ENCODE data around the gene PUM1. TPM values are rescaled to one million over a fixed set of nuclear protein-coding genes. Genes with fewer than 3 reads are reported as not detected.

The PUM1 gene
- total RNA-seq, 1 donor from 2014 or later, result 105 TPM

GRCh38 chr1:30998887-30999286, 66.6 kb downstream of the PUM1 start:
- Mint-ChIP-seq H3K4me1 (ENCODE audit: low read depth) (peaks cover 15% of the 10 kb centered on the region), H3K27ac (ENCODE audit: unreplicated experiment) (no peak overlapping the region)

GRCh38 chr1:30998171-30998570, 67.3 kb downstream of the PUM1 start:
- H3K4me1 Mint-ChIP-seq (ENCODE audit: low read depth), result peaks cover 15% of the 10 kb centered on the region
- DNase-seq (ENCODE audit: low spot score), result no peak
- H3K27me3 Mint-ChIP-seq (ENCODE audit: low read depth), result no peaks in the 10 kb centered on the region
- no peak overlapping the region for H3K4me3 Mint-ChIP-seq (ENCODE audit: unreplicated experiment)
- peaks cover 5% of the 10 kb centered on the region for H3K36me3 Mint-ChIP-seq (ENCODE audit: low read depth)
- no peak for TF ChIP-seq CTCF (IDR thresholded peaks at IDR 0.05)
- H3K27ac Mint-ChIP-seq (ENCODE audit: unreplicated experiment), result no peak overlapping the region
- H3K9me3 Mint-ChIP-seq (ENCODE audit: low read depth), result no peaks in the 10 kb centered on the region

More at GRCh38 chr1:30998887-30999286, 66.6 kb downstream of the PUM1 start:
- H3K4me3 Mint-ChIP-seq (ENCODE audit: unreplicated experiment), result no peak overlapping the region
- TF ChIP-seq CTCF (IDR thresholded peaks at IDR 0.05), result no peak
- no peak for DNase-seq (ENCODE audit: low spot score)
- H3K36me3 Mint-ChIP-seq (ENCODE audit: low read depth), result peaks cover 10% of the 10 kb centered on the region
- no peaks in the 10 kb centered on the region for H3K9me3 Mint-ChIP-seq (ENCODE audit: low read depth)
- no peaks in the 10 kb centered on the region for H3K27me3 Mint-ChIP-seq (ENCODE audit: low read depth)

GRCh38 chr1:30997463-30998057, 68.0 kb downstream of the PUM1 start:
- Mint-ChIP-seq H3K27me3 (ENCODE audit: low read depth) (no peaks in the 10 kb centered on the region), H3K36me3 (ENCODE audit: low read depth) (peaks cover 4% of the 10 kb centered on the region), H3K27ac (ENCODE audit: unreplicated experiment) (no peak overlapping the region), H3K9me3 (ENCODE audit: low read depth) (no peaks in the 10 kb centered on the region), H3K4me3 (ENCODE audit: unreplicated experiment) (no peak overlapping the region), H3K4me1 (ENCODE audit: low read depth) (peaks cover 19% of the 10 kb centered on the region)
- DNase-seq (ENCODE audit: low spot score), result no peak
- no peak for TF ChIP-seq CTCF (IDR thresholded peaks at IDR 0.05)

GRCh38 chr1:30995990-30996612, 69.4 kb downstream of the PUM1 start:
- Mint-ChIP-seq H3K27me3 (ENCODE audit: low read depth) (no peaks in the 10 kb centered on the region), H3K9me3 (ENCODE audit: low read depth) (no peaks in the 10 kb centered on the region), H3K36me3 (ENCODE audit: low read depth) (peaks cover 4% of the 10 kb centered on the region), H3K4me3 (ENCODE audit: unreplicated experiment) (no peak overlapping the region), H3K4me1 (ENCODE audit: low read depth) (peaks cover 28% of the 10 kb centered on the region), H3K27ac (ENCODE audit: unreplicated experiment) (no peak overlapping the region)
- DNase-seq (ENCODE audit: low spot score), result no peak
- no peak for TF ChIP-seq CTCF (IDR thresholded peaks at IDR 0.05)

- TF ChIP-seq CTCF (IDR thresholded peaks at IDR 0.05), result no peak
- H3K36me3 Mint-ChIP-seq (ENCODE audit: low read depth), result peaks cover 7% of the 10 kb centered on the region
- no peak for DNase-seq (ENCODE audit: low spot score)
- no peaks in the 10 kb centered on the region for H3K9me3 Mint-ChIP-seq (ENCODE audit: low read depth)
- no peaks in the 10 kb centered on the region for H3K27me3 Mint-ChIP-seq (ENCODE audit: low read depth)
- H3K27ac Mint-ChIP-seq (ENCODE audit: unreplicated experiment), result peak overlapping the region; percentile 89
- no peak overlapping the region for H3K4me3 Mint-ChIP-seq (ENCODE audit: unreplicated experiment)
- H3K4me1 Mint-ChIP-seq (ENCODE audit: low read depth), result peaks cover 61% of the 10 kb centered on the region
Measured at GRCh38 chr1:30991862-30992606, 73.5 kb downstream of the PUM1 start.

All from chondrocyte (in vitro differentiated cells).